ENCODE data around the gene PPM1H. TPM values are rescaled to one million over a fixed set of nuclear protein-coding genes. Genes with fewer than 3 reads are reported as not detected.

Gene PPM1H
- total RNA-seq, 2 donors from 2014 or later, result 27.0 to 46.9 TPM

GRCh38 chr12:62599854-62600437, 335.0 kb downstream of the PPM1H start:
- TF ChIP-seq POLR2A (IDR thresholded peaks at IDR 0.05) (no peak), CTCF (IDR thresholded peaks at IDR 0.05) (no peak), POLR2AphosphoS5 (IDR thresholded peaks at IDR 0.05) (no peak)
- intact Hi-C loops (cut with DNase I), result loop anchor here (5.0 kb wide), 1 partner anchor 192 kb away; no protein-coding TSS in a partner anchor
- DNase-seq (ENCODE audit: low spot score), result no peak

GRCh38 chr12:62598846-62599245, 336.1 kb downstream of the PPM1H start:
- no peaks in the 10 kb centered on the region for H3K36me3 ChIP-seq
- TF ChIP-seq CTCF (IDR thresholded peaks at IDR 0.05), result no peak
- no peak for TF ChIP-seq POLR2AphosphoS5 (IDR thresholded peaks at IDR 0.05)
- TF ChIP-seq POLR2A (IDR thresholded peaks at IDR 0.05), result no peak
- 79% methylated on average over 3 of the region's 3 CpGs for WGBS
- intact Hi-C loops (cut with DNase I), result no loop called here
- no peak for DNase-seq (ENCODE audit: low spot score)
- no peaks in the 10 kb centered on the region for H3K9me3 ChIP-seq
- H3K27ac ChIP-seq, result no peak overlapping the region
- H3K4me1 ChIP-seq (replicated peaks), result no peaks in the 10 kb centered on the region
- H3K4me3 ChIP-seq, result no peak overlapping the region
- no peaks in the 10 kb centered on the region for H3K27me3 ChIP-seq (replicated peaks; ENCODE audit: insufficient read depth)

More at GRCh38 chr12:62599854-62600437, 335.0 kb downstream of the PPM1H start:
- H3K36me3 ChIP-seq, result no peaks in the 10 kb centered on the region
- H3K4me3 ChIP-seq, result no peak overlapping the region
- H3K4me1 ChIP-seq (replicated peaks), result no peaks in the 10 kb centered on the region
- H3K27me3 ChIP-seq (replicated peaks; ENCODE audit: insufficient read depth), result no peaks in the 10 kb centered on the region
- no peaks in the 10 kb centered on the region for H3K9me3 ChIP-seq
- WGBS, result 92% methylated on average over 5 of the region's 5 CpGs
- no peak overlapping the region for H3K27ac ChIP-seq

- WGBS, result 95% methylated on average over 3 of the region's 3 CpGs
- Histone ChIP-seq H3K4me3 (no peak overlapping the region), H3K27me3 (replicated peaks; ENCODE audit: insufficient read depth) (no peaks in the 10 kb centered on the region), H3K36me3 (no peaks in the 10 kb centered on the region), H3K9me3 (no peaks in the 10 kb centered on the region), H3K27ac (no peak overlapping the region), H3K4me1 (replicated peaks) (no peaks in the 10 kb centered on the region)
- DNase-seq (ENCODE audit: low spot score), result no peak
- intact Hi-C loops (cut with DNase I), result no loop called here
- TF ChIP-seq POLR2A (IDR thresholded peaks at IDR 0.05), result no peak
- TF ChIP-seq POLR2AphosphoS5 (IDR thresholded peaks at IDR 0.05), result no peak
Measured at GRCh38 chr12:62597253-62597652, 337.7 kb downstream of the PPM1H start.

MicroRNAs encoded within 50 kb of the gene (microRNA counts, 767-probe panel; counts per million panel counts)
- 5,564 to 5,677 counts per million in 2 donors for microRNA hsa-let-7i-5p

Small RNAs within 50 kb of the gene (microRNA-seq; reads per million reads assigned to microRNA genes)
- 85,782 reads per million, percentile 100 among the genes with 10 or more reads in this experiment for gene MIRLET7I

Small RNAs within 50 kb of the gene (small RNA-seq; reads per million reads assigned to genes)
- gene MIRLET7I, result 3,979 to 4,583 reads per million in 2 donors
- 0 reads per million in 2 donors for gene RF00019
- 0 reads per million in 2 donors for gene RNU1-83P

Other genes starting within 250 kb of the PPM1H start
- 1 to 10 TPM in 1 of 2 donors, under 1 TPM in 1; 0.91 to 6.2 TPM for gene AVPR1A, start 216.1 kb upstream of the PPM1H start, total RNA-seq

Measured in prostate gland (tissue), 2 donors.